Measurements from ENCODE around the gene NXNL2.
A peak's percentile ranks its signal among the peaks of the same experiment; 100 is the strongest.

NXNL2 gene

DNA sequence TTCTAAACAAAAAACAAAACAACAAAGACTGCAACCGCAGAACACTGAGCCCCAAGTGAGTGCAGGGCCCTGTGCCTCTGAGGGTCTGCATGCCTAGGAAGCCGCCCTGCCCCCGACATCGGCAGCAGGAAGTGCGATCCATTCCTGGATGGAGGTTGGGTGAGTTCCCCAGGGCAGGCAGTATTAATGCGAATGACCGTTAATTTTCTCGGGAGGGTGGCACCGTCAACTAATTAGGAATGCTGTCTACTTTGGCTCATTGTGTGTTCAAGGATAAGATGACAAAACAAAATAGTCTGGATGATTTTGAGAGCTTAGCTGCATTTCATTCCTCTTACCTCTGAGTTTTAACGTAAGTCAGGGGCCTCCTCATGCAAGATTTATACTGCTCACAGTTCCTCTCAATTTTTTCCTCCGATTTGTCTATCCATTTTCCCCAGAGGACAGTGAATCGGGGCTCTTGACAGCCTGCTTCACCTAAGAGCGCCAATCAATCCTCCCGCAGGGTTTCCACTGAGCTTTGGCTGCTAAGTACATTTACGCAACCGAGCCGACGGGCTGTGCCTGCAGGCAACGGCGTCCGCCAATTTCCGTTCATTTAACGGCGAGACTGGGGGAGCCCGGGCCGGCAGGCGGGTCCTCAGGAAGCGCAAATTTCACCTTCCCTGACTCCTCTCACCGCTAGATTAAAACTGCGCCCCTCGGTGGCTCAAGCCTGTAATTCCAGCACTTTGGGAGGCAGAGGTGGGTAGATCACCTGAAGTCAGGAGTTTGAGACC, 2.9 kb upstream of the NXNL2 start:
- no peak for DNase-seq (ENCODE audit: low read depth in 3 of 3)

DNA sequence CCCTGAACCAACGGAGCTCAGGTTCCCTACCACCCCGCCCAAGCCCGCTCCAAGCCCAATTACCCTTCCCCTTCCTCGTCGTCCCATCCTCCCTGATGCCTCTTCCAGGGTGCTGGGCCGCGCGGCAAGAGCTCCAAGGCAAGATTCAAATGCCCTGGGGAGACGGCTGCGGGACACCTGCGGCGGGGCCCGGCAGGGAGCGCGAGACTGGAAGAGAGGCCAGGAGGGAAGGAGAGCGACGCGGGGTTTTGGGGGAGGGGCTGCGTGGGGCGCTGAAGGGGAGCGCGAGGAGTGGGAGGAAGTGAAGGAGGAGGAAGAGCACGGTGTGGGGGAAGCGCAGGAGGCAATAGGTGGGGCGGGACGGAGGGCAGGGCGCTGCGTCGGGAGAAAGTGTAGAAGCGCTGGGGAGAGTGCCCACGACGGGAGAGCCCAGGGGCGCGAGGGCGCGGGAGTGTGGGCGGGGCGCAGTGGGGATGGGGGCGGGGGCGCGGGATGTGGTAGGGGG, 975 bp upstream of the NXNL2 start:
- peak in 1 of 3 experiments; percentile 31 for DNase-seq (ENCODE audit: low read depth in 3 of 3)

DNA sequence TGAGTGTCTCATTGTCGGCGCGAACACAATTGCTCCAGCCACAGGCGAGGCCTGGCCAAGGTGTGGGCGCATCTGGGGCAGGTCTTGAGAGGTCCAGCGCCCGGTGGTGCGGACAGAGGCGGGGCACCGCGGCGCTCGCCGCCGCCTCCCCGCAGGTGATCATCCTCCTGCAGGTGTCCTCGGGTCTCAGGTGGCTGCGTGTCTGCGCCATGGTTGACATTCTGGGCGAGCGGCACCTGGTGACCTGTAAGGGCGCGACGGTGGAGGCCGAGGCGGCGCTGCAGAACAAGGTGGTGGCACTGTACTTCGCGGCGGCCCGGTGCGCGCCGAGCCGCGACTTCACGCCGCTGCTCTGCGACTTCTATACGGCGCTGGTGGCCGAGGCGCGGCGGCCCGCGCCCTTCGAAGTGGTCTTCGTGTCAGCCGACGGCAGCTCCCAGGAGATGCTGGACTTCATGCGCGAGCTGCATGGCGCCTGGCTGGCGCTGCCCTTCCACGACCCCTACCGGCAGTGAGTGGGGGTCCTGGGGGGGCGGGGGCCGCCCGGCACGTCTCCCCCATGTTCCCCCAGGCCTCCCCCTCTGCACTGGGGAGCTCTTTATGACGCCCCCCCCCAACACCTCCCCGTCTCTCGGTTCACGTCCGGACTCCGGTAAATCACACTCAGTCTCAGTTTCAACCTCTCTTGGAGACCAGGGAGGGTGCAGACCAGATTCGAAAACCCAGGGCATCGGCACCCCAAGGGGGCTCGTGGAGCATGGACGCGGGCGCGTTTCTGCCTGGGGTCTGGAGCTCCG, 446 bp downstream of the NXNL2 start:
- no peak for DNase-seq (ENCODE audit: low read depth in 3 of 3)

DNA sequence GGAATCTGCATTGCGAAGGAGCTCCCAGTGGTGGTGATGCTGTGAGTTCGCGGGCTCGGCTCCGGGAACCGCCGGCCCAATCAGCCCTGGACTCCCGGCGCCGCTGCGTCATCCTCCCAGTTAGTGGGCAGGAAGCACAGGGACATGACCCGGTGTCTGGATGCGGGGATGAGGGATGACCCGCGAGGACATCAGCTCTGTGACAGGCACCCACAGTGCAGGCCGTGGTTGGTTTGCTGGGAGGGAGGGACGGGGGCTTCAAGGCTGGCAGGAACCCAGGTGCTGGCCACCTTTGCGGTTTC, 996 bp downstream of the NXNL2 start:
- DNase-seq (ENCODE audit: low read depth in 3 of 3): no peak

DNA sequence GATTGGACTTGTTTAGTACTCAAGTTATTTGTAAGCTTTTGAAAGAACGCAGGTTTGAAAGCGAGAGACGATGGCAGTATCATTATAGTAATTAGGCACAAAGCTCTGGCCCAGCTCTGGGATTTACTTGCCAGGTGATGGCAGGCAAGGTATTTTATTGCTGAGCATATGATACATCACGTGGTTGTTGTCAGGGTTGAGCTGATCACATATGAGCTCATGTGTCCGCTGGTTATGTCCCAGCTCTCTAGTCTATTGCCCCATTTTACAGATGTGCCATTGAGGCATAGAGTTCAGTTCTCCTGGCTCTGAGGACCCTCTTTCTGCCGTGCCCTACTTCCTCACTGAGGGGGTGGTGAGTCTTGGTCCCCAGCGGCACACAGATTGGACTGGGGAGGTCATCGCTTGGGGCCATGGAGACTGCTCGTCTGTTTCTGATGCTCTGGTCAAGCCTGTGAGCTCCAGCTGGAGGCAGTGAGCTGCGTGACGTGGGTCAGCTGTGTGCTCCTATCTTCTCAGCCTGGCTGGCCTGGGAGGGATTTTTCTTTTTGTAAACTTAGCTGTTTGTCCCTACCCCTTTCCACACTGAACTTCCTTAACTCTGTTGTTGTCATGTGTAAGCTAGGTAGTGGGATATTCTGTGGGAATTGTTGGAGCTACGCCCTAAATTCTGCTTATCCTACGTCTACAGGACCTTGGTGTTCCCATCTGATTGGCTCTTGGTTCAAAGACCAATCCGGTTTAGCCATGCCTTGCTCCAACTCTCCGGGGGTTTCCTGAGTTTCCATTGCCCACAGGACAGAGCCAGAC, 2.2 kb downstream of the NXNL2 start:
- DNase-seq (ENCODE audit: low read depth in 3 of 3): no peak

DNA sequence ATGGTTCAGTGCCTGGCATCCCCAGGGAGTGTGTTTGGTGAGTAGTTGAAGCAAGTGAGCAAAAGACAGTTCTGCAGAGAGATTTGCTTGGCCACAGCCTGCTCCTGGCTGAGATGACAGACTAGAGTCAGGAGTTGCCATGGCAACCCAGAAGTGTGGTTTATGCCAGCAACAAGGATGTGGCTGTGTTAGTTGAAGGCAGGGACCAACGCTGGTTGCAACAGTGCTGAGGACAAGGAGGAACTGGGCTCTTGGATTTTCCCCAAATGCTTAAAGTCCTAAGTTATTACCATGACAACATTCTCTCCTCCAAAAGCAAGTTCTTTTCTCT, 2.7 kb downstream of the NXNL2 start:
- no peak for DNase-seq (ENCODE audit: low read depth in 3 of 3)

DNA sequence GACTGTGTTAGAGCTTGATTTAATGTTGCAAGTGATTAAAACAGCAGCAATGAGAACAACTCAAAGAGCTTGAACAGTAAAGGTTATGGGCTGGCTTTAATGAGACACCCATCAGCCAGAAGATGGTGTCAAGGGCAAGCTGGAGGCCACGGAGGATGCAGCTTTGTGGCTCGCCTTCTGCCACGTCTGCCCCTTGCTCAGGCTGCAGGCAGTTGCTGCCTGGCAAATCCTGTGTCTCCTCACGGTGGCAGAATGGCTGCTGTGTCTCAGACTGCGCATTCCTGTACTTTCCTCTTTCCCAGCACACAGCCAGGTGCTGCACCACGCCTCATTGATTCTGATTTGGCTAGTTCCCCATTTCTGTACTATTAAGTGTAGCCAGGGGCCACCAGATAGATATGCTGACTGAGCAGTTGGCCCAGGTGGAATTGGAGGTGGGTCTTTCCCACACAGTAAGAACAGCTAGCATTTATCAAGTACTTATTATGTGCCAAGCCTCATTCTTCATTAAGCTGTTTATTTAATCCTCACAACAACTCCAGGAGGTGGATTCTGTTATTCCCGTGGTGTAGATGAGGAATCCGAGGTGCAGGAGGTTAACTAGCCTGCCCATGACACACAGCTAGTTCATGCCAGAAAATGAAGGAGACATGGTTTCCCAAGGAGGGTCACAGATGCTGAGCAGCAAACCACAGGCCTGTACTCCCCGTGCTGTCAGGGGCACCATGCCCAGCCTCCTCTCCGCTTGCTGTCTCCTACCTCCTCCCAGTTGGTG, 3.5 kb downstream of the NXNL2 start:
- no peak for DNase-seq (ENCODE audit: low read depth in 3 of 3)

DNA sequence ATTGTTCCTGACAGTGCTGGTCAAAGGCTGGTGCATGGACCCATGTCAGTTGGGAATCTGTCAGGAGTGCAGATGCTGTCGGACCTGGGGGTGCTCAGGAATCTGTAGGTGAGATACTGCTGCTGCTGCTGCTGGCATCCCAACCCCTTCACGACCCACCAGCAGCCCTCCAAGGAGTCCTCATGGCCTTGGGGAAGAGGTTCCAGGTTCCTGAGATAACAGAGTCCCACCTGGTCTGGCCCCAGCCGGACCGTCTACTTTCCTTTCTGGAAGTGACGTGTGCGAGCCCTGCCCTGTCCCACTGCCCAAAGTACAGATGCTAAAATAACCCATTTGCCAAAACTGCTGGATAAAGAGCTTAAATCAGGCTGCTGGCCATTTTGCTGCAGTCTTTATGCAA, 4.3 kb downstream of the NXNL2 start:
- DNase-seq (ENCODE audit: low read depth in 3 of 3): no peak

DNA sequence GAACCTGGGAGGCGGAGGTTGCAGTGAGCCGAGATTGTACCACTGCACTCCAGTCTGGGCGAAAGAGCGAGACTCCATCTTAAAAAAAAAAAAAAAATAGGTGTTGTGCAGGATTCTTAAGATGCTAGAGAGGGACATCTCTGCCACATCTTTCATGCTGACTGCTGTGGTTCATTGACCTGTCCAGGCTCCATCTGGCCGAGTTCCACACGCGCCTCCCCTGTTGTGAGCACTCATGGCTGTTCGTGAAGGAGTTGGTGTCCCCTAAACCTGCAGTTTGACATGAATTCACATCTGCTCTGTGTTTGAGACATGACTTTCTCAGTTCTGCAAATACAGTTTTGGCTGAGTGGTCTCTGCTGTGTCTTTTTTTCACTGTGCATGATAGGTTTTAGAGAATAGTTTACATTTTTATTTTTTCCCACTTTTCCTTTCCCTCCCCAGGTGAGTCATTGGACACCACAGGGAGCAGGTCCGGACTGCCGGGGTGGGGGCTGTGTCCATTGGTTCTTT, 5.3 kb downstream of the NXNL2 start:
- DNase-seq (ENCODE audit: low read depth in 3 of 3): no peak

DNA sequence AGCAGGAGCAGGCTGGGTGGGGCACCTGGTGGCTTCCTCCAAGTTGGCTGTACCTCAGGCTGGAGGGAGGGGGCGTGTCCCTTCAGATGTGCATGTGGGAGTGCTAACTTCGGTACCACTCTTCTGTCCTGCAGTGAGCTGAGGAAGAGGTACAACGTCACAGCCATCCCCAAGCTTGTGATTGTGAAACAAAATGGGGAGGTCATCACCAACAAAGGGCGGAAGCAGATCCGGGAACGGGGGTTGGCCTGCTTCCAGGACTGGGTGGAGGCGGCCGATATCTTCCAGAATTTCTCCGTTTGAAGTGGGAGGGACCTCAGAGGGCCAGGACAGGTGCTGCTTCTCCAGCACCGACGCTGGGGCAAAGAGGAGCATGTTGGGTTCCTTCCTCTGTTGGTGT, 9.3 kb downstream of the NXNL2 start:
- DNase-seq (ENCODE audit: low read depth in 3 of 3): no peak

DNA sequence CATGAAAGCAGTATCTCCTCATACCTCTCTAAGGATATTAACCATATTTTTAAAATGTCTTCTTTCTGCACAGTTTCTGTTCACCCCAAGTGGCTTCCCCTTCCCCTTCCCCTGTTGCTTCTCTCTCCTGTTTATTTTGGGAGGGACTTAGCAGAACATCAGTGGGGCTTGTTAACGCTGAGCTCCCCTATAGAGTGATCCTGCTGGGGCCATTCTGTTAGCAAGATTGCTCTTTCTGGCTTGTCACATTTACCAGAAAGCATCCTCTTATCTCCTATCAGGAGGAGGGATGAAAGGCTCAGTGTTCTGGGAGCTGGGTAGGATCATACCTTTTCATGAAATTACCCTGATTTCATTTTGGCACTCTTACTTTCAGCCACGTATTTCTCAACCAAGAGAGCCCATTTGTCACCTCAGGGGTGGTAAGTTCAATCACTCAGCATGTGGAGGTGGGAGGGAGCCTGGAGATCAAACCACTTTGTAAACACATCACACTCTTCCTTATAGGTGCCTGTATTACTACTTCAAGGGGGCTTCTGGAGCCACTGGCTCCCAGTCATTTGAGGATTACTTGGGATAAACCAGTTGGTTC, 16.7 kb downstream of the NXNL2 start:
- DNase-seq (ENCODE audit: low read depth in 3 of 3): no peak

DNA sequence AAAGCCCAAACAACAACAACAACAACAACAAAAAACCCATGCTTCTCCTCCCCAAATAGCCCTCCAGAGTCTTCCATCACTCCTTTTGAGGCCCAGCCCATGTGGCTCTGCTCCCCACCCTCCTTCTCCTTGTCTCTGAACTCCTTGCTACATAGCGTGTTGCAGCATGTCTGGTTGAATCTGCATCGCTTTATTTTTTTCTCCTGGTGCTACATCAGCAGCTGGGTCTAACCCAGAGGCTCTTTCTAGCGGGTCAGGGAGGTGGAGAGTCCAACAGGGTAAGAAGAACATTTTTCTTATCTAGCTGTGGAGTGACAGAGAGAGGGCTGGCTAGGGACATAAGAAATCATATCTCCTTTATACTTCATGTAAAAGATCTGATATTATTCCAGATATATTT, 18.4 kb downstream of the NXNL2 start:
- no peak for DNase-seq (ENCODE audit: low read depth in 3 of 3)

DNA sequence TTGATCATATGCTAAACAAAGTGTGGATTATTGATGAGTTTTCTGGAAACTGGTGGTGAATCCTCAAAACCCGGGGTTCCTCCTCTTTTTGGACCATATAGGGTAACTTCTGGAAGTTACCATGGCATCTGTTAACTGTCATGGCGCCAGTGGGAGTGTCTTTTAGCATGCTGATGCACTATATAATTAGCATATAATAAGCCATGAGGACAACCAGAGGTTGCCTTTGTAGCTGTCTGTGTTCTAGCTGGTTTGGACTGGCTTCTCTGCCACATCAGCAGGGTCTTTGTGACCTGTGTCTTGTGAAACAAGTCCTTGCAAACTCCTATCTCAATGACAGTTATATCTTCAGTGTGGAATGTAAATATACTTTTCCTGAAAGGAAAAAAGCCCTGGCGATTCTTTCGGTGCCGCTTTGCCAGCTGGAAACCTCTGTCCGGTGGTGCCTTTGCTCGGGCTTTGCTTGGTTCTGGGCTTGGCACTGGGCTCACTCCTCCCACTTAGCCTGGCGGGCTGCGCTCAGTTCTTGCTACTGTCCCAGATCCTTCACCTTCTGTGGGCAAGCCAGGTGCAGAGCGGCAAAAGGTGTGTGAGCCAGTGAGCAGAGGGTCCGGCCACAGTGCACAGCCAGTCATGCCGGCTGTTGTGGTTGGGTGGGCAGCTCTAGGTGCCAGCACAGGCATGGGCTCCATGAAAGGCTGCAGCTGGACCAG, 20.4 kb downstream of the NXNL2 start:
- DNase-seq (ENCODE audit: low read depth in 3 of 3): no peak

DNA sequence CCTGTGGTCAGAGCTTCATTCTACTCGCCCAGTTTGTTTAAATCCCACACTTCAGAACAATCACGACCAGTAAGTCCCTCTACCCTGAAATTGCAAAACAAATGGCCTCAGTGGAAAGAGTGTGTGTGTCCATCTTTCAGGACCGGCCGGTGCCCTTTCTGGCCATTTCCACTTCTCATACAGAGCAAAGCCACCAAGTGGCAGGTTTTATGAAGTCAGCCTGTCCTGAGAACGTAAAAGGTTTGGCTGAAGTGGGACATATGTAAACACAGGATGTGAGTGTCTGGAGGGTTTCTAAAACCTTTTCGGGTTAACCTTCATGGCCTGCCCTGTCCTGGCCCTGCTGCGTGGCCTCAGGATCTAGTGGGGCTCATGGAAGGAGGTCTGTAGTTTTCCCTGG, 24.7 kb downstream of the NXNL2 start:
- DNase-seq (ENCODE audit: low read depth in 3 of 3): no peak

DNA sequence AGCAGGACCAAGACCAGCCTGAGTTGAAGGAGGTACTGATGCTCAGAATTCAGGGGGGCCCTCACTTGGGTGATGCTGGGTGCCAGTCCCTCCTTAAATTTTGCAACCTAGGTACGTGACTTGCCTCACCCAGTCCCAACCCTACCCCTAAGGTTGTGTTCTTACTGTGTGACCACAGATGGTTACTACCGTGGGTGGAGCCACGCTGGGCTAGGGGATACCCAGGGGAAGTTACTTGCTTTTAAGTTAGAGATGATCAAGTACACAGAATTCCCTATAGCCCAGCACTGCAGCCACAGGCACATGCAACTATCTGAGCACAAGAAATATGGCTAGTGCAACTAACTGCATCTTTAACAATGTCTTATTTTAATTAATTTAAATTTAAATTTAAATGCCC, 32.9 kb downstream of the NXNL2 start:
- no peak for DNase-seq (ENCODE audit: low read depth in 3 of 3)

DNA sequence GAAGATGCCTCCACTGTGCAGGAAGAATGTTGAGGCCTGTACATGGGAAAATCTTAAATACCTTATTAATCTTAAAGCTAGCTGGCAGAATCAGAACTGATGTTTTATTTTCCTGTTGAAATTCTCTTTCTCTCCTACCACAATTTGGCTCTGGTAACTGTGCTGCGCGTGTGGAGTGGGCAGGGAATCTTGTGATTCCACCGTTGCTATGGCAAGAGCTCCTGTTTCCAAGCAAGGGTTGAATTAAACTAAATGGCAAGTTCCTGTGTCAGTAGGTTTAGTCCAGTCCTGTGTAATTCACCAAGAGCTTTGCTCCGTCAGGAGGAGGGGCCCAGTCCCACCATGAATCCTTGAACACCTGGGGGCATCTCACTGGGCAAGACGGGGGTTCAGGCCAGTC, 36.4 kb downstream of the NXNL2 start:
- no peak for DNase-seq (ENCODE audit: low read depth in 3 of 3)

DNA sequence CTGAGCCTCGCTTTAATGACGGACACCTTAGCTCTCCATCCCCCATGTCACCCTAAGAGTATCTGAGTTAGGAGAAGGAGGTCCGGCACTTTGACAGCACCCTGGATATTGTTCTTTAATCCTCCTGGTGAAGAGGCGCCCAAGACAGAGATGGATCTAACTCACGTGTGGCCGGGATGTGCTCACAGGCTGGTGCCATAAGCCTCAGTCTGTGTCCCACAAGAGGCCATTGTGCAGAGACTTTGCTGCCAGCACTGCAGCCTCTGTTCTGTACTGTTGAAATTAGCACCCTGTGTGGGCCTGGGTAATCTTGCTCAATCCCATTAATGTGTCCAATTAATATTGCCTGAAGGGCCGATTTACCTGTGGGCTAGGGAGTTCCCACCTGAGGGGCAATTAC, 37.7 kb downstream of the NXNL2 start:
- DNase-seq (ENCODE audit: low read depth in 3 of 3): no peak

DNA sequence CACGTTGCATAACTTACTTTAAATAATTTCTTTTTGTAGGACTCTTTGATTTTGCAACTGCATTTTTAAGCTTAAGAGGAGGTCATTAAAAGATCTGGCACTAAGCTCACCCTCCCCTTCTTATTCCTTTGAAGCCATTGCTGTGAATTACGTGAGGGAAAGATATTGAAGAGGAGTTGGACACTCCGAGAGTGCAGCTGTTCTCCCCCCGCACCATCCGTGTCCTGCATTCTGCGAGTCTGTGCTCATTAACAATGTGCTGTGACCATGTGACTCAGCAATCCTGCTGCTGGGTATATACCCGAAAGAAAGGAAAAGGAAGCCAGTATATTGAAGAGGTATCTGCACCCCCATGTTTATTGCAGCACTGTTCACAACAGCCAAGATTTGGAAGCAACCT, 40.0 kb downstream of the NXNL2 start:
- no peak for DNase-seq (ENCODE audit: low read depth in 3 of 3)

DNA sequence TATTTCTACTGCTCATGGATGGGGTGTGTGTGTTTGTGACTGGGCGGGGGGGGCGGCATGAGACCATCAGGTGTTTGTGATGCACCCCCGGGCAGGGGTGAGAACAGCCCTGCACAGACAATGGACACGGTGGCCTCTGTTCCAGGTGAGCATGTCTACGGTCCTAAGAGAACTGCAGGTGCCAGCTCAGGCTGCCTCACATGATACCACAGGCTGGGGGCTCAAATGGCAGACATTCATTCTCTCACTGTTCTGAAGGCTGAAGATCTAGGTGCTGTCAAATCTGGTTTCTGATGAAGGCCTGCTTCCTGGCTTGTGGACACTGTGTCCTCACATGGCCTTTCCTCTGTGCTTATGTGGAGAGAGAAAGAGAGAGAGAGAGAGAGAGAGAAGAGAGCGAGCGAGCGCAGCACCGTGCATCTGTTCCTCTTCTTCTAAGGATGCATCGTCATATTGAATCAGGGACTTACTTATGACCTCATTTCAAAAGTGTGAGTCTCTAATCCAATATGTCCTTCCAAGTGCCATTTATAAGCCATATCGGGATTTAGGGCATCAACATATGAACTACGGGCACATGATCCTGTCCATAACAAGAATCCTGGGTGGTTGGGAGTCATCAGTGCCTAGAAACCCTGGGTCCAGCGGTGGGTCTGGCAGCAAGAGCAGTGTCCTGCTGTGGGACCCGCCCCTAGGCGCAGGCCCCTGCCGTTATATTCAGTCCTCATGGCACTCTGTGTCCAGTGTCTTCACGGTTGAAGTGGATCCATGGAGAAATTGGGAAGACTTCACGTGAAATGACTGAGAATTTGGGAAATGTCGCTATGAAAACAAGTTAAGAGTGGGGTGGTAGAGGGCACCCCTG, 42.5 kb downstream of the NXNL2 start:
- DNase-seq (ENCODE audit: low read depth in 3 of 3): no peak

Data from stimulated activated CD4-positive, alpha-beta T cell treated with anti-CD3 and anti-CD28 coated beads, TNF-alpha, amount 100 ng/mL, for 4 hours (primary cell).